ENCODE measurements around the gene BCOR. TPM values are rescaled to one million over a fixed set of nuclear protein-coding genes. Genes with fewer than 3 reads are reported as not detected.

The BCOR gene
- total and polyA plus RNA-seq, 4 experiments from 2014 or later: 1.9 to 48.7 (median 27.0) TPM

- peaks cover 13 to 41% of the 10 kb centered on the region in 2 donors for H3K36me3 Mint-ChIP-seq
- ChIA-PET POLR2A (ENCODE audit: partially characterized antibody) (no interaction called here), CTCF (ENCODE audit: partially characterized antibody) (no interaction called here)
- Histone ChIP-seq H3K9me3 (ENCODE audit: control insufficient read depth in 1 of 2, low read length in 2 of 2) (no peaks in the 10 kb centered on the region), H3K27ac (ENCODE audit: low read depth, low read length) (no peak overlapping the region), H3K4me3 (ENCODE audit: low read length in 2 of 2) (no peak overlapping the region), H3K36me3 (ENCODE audit: insufficient read depth, low read length) (peaks cover 40% of the 10 kb centered on the region), H3K4me1 (ENCODE audit: insufficient read depth, low read length) (peaks cover 23% of the 10 kb centered on the region), H3K27me3 (ENCODE audit: insufficient read depth, low read length) (no peaks in the 10 kb centered on the region)
- H3K27me3 Mint-ChIP-seq: no peaks in the 10 kb centered on the region
- H3K4me1 Mint-ChIP-seq: peaks cover 16 to 33% (median 19%) of the 10 kb centered on the region in 4 donors
- intact Hi-C loops (cut with micrococcal nuclease): no loop called here
- H3K4me3 Mint-ChIP-seq: peak overlapping the region in 1 of 8 donors; percentile 25
- DNase-seq: peak in 1 of 5 donors; percentile 23
- H3K9me3 Mint-ChIP-seq: no peaks in the 10 kb centered on the region
- peak overlapping the region in 5 of 7 donors; percentile 27 to 77 (median 54) for H3K27ac Mint-ChIP-seq
These were observed 35.8 kb downstream of the BCOR start for GRCh38 chrX:40061871-40062524.

- Histone ChIP-seq H3K4me1 (ENCODE audit: insufficient read depth, low read length) (peaks cover 13% of the 10 kb centered on the region), H3K27me3 (ENCODE audit: insufficient read depth, low read length) (no peaks in the 10 kb centered on the region), H3K27ac (ENCODE audit: low read depth, low read length) (no peak overlapping the region), H3K36me3 (ENCODE audit: insufficient read depth, low read length) (peaks cover 48% of the 10 kb centered on the region), H3K4me3 (ENCODE audit: low read length in 2 of 2) (no peak overlapping the region), H3K9me3 (ENCODE audit: control insufficient read depth in 1 of 2, low read length in 2 of 2) (no peaks in the 10 kb centered on the region)
- H3K4me3 Mint-ChIP-seq: no peak overlapping the region
- ChIA-PET POLR2A (ENCODE audit: partially characterized antibody) (no interaction called here), CTCF (ENCODE audit: partially characterized antibody) (no interaction called here)
- no peaks in the 10 kb centered on the region for H3K9me3 Mint-ChIP-seq
- H3K4me1 Mint-ChIP-seq: peaks cover 9 to 23% (median 11%) of the 10 kb centered on the region in 4 donors
- H3K36me3 Mint-ChIP-seq: peaks cover 13 to 43% of the 10 kb centered on the region in 2 donors
- intact Hi-C loops (cut with micrococcal nuclease): no loop called here
- H3K27ac Mint-ChIP-seq: no peak overlapping the region
- H3K27me3 Mint-ChIP-seq: no peaks in the 10 kb centered on the region
- no peak for DNase-seq
These were observed 36.8 kb downstream of the BCOR start for GRCh38 chrX:40061005-40061404.

GRCh38 chrX:40060356-40060845, 37.4 kb downstream of the BCOR start:
- Mint-ChIP-seq H3K27ac (no peak overlapping the region), H3K36me3 (peaks cover 19 to 43% of the 10 kb centered on the region in 2 donors), H3K4me1 (peaks cover 3 to 17% (median 5%) of the 10 kb centered on the region in 4 donors), H3K9me3 (no peaks in the 10 kb centered on the region), H3K27me3 (no peaks in the 10 kb centered on the region), H3K4me3 (no peak overlapping the region)
- peaks cover 52% of the 10 kb centered on the region for H3K36me3 ChIP-seq (ENCODE audit: insufficient read depth, low read length)
- ChIA-PET CTCF (ENCODE audit: partially characterized antibody) (no interaction called here), POLR2A (ENCODE audit: partially characterized antibody) (no interaction called here)
- no peak for DNase-seq
- H3K4me3 ChIP-seq (ENCODE audit: low read length in 2 of 2): no peak overlapping the region
- H3K4me1 ChIP-seq (ENCODE audit: insufficient read depth, low read length): peaks cover 7% of the 10 kb centered on the region
- intact Hi-C loops (cut with micrococcal nuclease): no loop called here
- H3K27me3 ChIP-seq (ENCODE audit: insufficient read depth, low read length): no peaks in the 10 kb centered on the region
- no peak overlapping the region for H3K27ac ChIP-seq (ENCODE audit: low read depth, low read length)
- H3K9me3 ChIP-seq (ENCODE audit: control insufficient read depth in 1 of 2, low read length in 2 of 2): no peaks in the 10 kb centered on the region

GRCh38 chrX:40058719-40059118, 39.0 kb downstream of the BCOR start:
- no peak for DNase-seq
- Histone ChIP-seq H3K27me3 (ENCODE audit: insufficient read depth, low read length) (no peaks in the 10 kb centered on the region), H3K27ac (ENCODE audit: low read depth, low read length) (no peak overlapping the region), H3K36me3 (ENCODE audit: insufficient read depth, low read length) (peaks cover 66% of the 10 kb centered on the region), H3K9me3 (ENCODE audit: control insufficient read depth in 1 of 2, low read length in 2 of 2) (no peaks in the 10 kb centered on the region), H3K4me3 (ENCODE audit: low read length in 2 of 2) (no peak overlapping the region), H3K4me1 (ENCODE audit: insufficient read depth, low read length) (no peaks in the 10 kb centered on the region)
- intact Hi-C loops (cut with micrococcal nuclease): no loop called here
- Mint-ChIP-seq H3K4me1 (peaks cover 0 to 7% (median 4%) of the 10 kb centered on the region in 4 donors), H3K36me3 (peaks cover 31 to 56% of the 10 kb centered on the region in 2 donors), H3K9me3 (peaks cover 0 to 5% (median 0%) of the 10 kb centered on the region in 8 donors), H3K27me3 (no peaks in the 10 kb centered on the region), H3K27ac (peak overlapping the region in 1 of 7 donors; percentile 57), H3K4me3 (no peak overlapping the region)
- POLR2A ChIA-PET (ENCODE audit: partially characterized antibody): no interaction called here
- CTCF ChIA-PET (ENCODE audit: partially characterized antibody): interaction anchor here (0.7 kb wide), 1 partner anchor 328 kb away, joined by 3 read pairs; no protein-coding TSS in a partner anchor

GRCh38 chrX:40057405-40057804, 40.4 kb downstream of the BCOR start:
- H3K27me3 ChIP-seq (ENCODE audit: insufficient read depth, low read length): no peaks in the 10 kb centered on the region
- H3K4me3 ChIP-seq (ENCODE audit: low read length in 2 of 2): no peak overlapping the region
- Mint-ChIP-seq H3K27ac (peak overlapping the region in 1 of 7 donors; percentile 57), H3K9me3 (peaks cover 0 to 15% (median 6%) of the 10 kb centered on the region in 8 donors), H3K36me3 (peaks cover 38 to 60% of the 10 kb centered on the region in 2 donors), H3K4me3 (no peak overlapping the region), H3K4me1 (peaks cover 0 to 4% (median 2%) of the 10 kb centered on the region in 4 donors), H3K27me3 (no peaks in the 10 kb centered on the region)
- intact Hi-C loops (cut with micrococcal nuclease): no loop called here
- no peak for DNase-seq
- peaks cover 64% of the 10 kb centered on the region for H3K36me3 ChIP-seq (ENCODE audit: insufficient read depth, low read length)
- H3K9me3 ChIP-seq (ENCODE audit: control insufficient read depth in 1 of 2, low read length in 2 of 2): no peaks in the 10 kb centered on the region
- no peaks in the 10 kb centered on the region for H3K4me1 ChIP-seq (ENCODE audit: insufficient read depth, low read length)
- ChIA-PET POLR2A (ENCODE audit: partially characterized antibody) (no interaction called here), CTCF (ENCODE audit: partially characterized antibody) (no interaction called here)
- H3K27ac ChIP-seq (ENCODE audit: low read depth, low read length): no peak overlapping the region

- ChIA-PET CTCF (ENCODE audit: partially characterized antibody) (no interaction called here), POLR2A (ENCODE audit: partially characterized antibody) (no interaction called here)
- intact Hi-C loops (cut with micrococcal nuclease): no loop called here
These were observed 41.3 kb downstream of the BCOR start for GRCh38 chrX:40056420-40056819.

GRCh38 chrX:40055495-40055894, 42.3 kb downstream of the BCOR start:
- intact Hi-C loops (cut with micrococcal nuclease): no loop called here
- no peak for DNase-seq
- no peaks in the 10 kb centered on the region for H3K27me3 ChIP-seq (ENCODE audit: insufficient read depth, low read length)
- no peak overlapping the region for H3K4me3 ChIP-seq (ENCODE audit: low read length in 2 of 2)
- Mint-ChIP-seq H3K36me3 (peaks cover 49 to 66% of the 10 kb centered on the region in 2 donors), H3K4me3 (no peak overlapping the region), H3K4me1 (no peaks in the 10 kb centered on the region), H3K27me3 (no peaks in the 10 kb centered on the region), H3K27ac (peak overlapping the region in 1 of 7 donors; percentile 36), H3K9me3 (peaks cover 0 to 32% (median 19%) of the 10 kb centered on the region in 8 donors)
- H3K36me3 ChIP-seq (ENCODE audit: insufficient read depth, low read length): peaks cover 63% of the 10 kb centered on the region
- no peak overlapping the region for H3K27ac ChIP-seq (ENCODE audit: low read depth, low read length)
- no peaks in the 10 kb centered on the region for H3K4me1 ChIP-seq (ENCODE audit: insufficient read depth, low read length)
- peaks cover 0 to 6% of the 10 kb centered on the region in 2 donors for H3K9me3 ChIP-seq (ENCODE audit: control insufficient read depth in 1 of 2, low read length in 2 of 2)
- POLR2A ChIA-PET (ENCODE audit: partially characterized antibody): no interaction called here
- CTCF ChIA-PET (ENCODE audit: partially characterized antibody): no interaction called here

More at GRCh38 chrX:40056420-40056819, 41.3 kb downstream of the BCOR start:
- Histone ChIP-seq H3K36me3 (ENCODE audit: insufficient read depth, low read length) (peaks cover 66% of the 10 kb centered on the region), H3K27ac (ENCODE audit: low read depth, low read length) (no peak overlapping the region), H3K9me3 (ENCODE audit: control insufficient read depth in 1 of 2, low read length in 2 of 2) (no peaks in the 10 kb centered on the region), H3K27me3 (ENCODE audit: insufficient read depth, low read length) (no peaks in the 10 kb centered on the region), H3K4me1 (ENCODE audit: insufficient read depth, low read length) (no peaks in the 10 kb centered on the region), H3K4me3 (ENCODE audit: low read length in 2 of 2) (no peak overlapping the region)
- Mint-ChIP-seq H3K9me3 (peaks cover 0 to 23% (median 13%) of the 10 kb centered on the region in 8 donors), H3K4me3 (no peak overlapping the region), H3K36me3 (peaks cover 44 to 64% of the 10 kb centered on the region in 2 donors), H3K27ac (no peak overlapping the region), H3K27me3 (no peaks in the 10 kb centered on the region), H3K4me1 (no peaks in the 10 kb centered on the region)
- no peak for DNase-seq

Measured in CD4-positive, alpha-beta memory T cell (primary cell).